Coronary artery (tissue), 2 donors: ENCODE results near the gene TSSC4.
A peak's percentile ranks its signal among the peaks of the same experiment; 100 is the strongest.

Experiments used
- DNase-seq: peaks from one replicate; pipeline ENCODE4 v3.0.0-alpha.2; 2017; ENCODE audit warnings: low spot score
- H3K27ac ChIP-seq, 2 donors: fragments of 200-600 bp; sonication (generic); one replicate each; pipeline ENCODE4 v1.5.1; 2016 to 2019
- H3K4me3 ChIP-seq: fragments of 200-600 bp; sonication (generic); 2 replicates; pipeline ENCODE4 v1.5.1; 2016; ENCODE audit warnings: mild to moderate bottlenecking, moderate library complexity
- TF ChIP-seq, protein P1 (sequence below): fragments of 200-600 bp; sonication (generic); IDR thresholded peaks from one replicate; pipeline ENCODE4 v1.5.1; 2019; ENCODE audit warnings: antibody characterized with exemption

Gene TSSC4

DNA sequence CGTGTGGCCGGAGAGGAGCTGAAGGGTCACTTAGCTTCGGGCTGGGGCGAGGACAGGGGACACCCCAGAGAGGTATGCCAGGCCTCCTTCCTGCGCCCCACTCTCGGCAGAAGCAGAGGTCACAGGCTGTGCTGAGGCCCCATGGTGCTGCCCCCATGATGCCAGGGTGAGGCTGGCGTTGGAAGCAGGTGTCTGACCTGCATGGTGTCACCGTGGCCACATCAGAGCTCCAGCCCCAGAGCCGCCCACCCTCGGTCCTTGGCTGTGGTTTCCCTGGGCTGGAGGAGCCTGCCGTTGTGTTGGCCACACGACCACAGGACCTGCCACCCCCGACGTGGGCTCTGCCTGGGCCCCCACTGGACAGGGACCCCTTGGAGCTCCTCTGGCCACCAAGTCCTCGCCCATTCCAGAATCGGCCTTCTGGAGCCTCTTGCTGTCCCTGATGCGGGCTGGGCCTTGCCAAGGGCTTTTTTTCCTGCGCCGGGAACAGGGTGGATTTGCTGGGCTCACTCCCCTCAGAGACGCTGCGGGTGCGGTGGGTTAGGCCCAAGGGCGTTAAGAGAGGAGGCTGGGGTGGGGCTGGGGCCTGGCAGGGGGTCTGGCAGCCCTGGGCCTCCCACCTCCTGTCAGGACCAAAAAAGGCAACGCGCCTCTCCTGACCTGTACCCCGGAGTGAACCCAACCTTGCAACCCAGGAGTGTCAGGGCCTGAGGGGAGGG is 8.2 kb upstream of the TSSC4 start:
- no peak for DNase-seq
- H3K27ac ChIP-seq: peak overlapping the region; percentile 34 to 81
- TF ChIP-seq, protein P1, sequence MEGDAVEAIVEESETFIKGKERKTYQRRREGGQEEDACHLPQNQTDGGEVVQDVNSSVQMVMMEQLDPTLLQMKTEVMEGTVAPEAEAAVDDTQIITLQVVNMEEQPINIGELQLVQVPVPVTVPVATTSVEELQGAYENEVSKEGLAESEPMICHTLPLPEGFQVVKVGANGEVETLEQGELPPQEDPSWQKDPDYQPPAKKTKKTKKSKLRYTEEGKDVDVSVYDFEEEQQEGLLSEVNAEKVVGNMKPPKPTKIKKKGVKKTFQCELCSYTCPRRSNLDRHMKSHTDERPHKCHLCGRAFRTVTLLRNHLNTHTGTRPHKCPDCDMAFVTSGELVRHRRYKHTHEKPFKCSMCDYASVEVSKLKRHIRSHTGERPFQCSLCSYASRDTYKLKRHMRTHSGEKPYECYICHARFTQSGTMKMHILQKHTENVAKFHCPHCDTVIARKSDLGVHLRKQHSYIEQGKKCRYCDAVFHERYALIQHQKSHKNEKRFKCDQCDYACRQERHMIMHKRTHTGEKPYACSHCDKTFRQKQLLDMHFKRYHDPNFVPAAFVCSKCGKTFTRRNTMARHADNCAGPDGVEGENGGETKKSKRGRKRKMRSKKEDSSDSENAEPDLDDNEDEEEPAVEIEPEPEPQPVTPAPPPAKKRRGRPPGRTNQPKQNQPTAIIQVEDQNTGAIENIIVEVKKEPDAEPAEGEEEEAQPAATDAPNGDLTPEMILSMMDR: no peak
- H3K4me3 ChIP-seq: no peak overlapping the region

DNA sequence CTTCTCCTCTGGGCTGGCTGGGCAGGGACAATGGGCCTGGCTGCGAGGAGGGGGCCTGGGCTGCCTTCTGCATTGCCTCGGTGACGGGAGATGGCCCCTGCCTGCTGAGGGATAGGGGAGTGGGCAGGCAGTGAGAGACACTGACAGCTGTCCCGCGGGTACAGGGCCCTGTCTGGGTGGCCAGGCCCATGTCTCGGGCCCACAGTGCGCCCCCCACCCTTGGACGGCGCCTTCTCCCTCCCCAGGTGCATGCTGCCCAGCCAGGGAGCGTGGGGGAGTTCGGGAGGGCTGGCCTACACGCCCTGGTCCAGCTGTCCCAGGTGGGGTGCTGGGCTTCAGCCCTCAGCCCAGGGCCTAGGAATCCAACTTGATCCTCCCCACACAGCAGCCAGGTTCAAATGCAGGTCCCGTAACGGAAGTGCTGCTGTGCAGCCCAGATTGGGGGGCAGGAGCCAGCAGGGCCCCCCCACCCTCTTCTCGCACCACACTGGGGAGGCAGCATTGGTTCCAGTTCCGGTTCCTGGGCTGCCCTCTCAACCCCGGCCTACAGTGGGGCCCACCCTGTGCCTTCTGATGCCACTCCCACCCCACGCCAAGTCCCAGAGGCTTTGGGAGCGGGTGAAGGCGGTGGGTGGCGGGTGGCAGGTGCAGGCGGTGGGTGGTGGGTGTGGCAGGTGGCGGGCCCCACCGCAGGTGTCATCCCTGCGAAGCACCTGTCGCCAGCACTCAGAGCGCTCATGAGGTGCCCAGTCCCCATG is 7.3 kb upstream of the TSSC4 start:
- no peak for DNase-seq
- Histone ChIP-seq H3K27ac (peak overlapping the region in 1 of 2 donors; percentile 40), H3K4me3 (no peak overlapping the region)
- TF ChIP-seq, protein P1: no peak

DNA sequence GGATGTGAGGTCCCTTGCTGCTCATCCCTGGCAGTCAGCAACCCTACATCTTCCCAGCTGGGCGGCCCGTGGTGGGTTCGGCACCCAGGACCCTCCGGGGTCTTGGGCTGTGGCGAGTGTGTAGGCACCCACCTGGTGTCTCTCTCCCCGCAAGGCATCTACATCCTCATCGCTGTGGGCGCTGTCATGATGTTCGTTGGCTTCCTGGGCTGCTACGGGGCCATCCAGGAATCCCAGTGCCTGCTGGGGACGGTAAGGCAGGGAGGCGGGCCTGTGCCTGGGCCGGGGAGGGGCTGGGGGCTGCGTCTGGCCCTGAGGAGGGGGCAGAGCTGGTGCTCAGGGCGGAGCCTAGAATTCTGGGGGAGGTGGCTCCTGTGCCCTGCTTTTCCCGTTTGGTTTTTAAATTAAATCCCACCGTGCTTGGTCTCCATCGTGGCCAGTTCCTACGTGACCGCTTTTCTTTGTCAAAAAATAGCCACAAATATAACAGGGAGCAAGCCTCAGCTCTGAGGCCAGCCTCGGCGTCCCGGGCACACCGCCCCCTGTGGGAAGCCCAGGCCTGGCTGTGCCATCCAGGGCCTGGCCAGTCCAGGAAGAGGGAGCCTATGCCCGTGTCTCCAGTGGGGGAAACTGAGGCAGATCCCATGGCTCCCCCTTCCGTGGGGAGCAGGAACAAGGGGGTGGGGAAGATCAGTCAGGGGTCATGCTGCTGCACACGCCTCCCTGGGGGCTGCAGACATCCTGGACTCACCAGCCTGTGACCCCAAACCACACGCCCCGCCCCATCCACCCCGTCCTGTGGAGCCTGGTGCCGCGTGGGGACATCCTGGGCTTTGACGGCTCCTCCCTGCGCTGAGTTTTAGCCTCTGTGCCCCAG is 6.4 kb upstream of the TSSC4 start:
- no peak for DNase-seq
- no peak overlapping the region for H3K27ac ChIP-seq
- no peak overlapping the region for H3K4me3 ChIP-seq
- TF ChIP-seq, protein P1: no peak

DNA sequence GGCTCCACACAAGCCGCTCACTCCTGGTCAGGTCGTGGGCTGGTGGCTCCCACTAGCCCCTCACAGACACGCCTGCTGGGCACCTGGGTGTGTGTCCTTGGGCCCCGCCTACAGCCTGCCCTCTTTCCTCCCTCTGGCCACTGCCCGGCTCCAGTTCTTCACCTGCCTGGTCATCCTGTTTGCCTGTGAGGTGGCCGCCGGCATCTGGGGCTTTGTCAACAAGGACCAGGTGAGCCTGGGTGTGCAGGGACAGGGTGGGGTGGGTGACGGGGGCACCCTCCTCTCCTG is 5.8 kb upstream of the TSSC4 start:
- no peak for DNase-seq
- Histone ChIP-seq H3K4me3 (no peak overlapping the region), H3K27ac (no peak overlapping the region)
- TF ChIP-seq, protein P1: no peak

DNA sequence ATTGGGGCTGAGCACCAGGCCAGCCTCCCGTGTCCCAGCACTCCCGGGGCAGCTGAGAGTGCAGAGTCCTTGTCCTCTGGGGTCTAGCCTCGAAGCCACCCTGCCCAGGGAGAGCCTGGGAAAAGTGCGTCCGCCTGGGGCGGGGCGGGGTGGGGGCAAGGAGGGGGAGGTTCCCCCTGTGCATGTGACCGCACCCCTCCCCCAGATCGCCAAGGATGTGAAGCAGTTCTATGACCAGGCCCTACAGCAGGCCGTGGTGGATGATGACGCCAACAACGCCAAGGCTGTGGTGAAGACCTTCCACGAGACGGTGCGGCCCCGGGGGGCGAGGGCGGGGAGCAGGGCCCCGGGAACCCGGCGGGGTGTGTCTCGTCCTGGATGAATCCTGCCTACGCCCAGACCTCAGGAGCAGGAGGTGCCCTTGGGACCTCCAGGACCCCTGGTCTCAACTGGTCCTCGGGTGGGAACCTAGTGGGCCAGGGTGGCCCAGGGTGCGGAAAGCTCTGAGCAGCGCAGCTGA is 5.3 kb upstream of the TSSC4 start:
- no peak for DNase-seq
- TF ChIP-seq, protein P1: no peak
- H3K27ac ChIP-seq: no peak overlapping the region
- H3K4me3 ChIP-seq: no peak overlapping the region

DNA sequence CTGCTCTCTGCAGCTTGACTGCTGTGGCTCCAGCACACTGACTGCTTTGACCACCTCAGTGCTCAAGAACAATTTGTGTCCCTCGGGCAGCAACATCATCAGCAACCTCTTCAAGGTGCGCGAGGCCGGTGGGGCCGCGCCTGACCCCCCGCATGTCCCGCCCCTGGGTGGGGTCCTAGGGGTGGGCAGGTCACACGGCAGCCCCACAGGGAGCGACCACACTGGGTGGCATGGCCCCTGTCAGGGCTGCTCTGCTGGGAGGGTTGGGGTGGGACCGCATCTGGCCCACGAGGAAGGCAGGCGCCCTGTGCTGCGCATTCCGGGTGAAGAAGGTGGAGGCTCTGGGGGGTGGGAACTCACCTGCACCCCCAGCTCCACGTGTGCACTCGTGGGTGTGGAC is 4.7 kb upstream of the TSSC4 start:
- no peak for DNase-seq
- TF ChIP-seq, protein P1: no peak
- Histone ChIP-seq H3K4me3 (no peak overlapping the region), H3K27ac (no peak overlapping the region)
